BLaER1 treated with 17β-estradiol and CSF1 and Interleukin-3, amounts not matched to agents 10 nM and 100 nM (cell line): Measurements from ENCODE around the gene SPPL3.
A peak's percentile ranks its signal among the peaks of the same experiment; 100 is the strongest.

Experiments used
- H3K27ac ChIP-seq, 11 experiments: shearing (Covaris generic); formaldehyde crosslinking; 2 replicates each; pipeline ENCODE4 v1.8.1; 2022
- H3K27me3 ChIP-seq, 11 experiments: shearing (Covaris generic); formaldehyde crosslinking; 2 replicates each; pipeline ENCODE4 v1.8.1; 2022
- H3K36me3 ChIP-seq, 11 experiments: shearing (Covaris generic); formaldehyde crosslinking; 2 replicates each; pipeline ENCODE4 v1.8.1; 2022
- H3K4me1 ChIP-seq, 10 experiments: shearing (Covaris generic); formaldehyde crosslinking; 2 replicates each; pipeline ENCODE4 v1.8.1; 2022
- H3K4me2 ChIP-seq, 11 experiments: shearing (Covaris generic); formaldehyde crosslinking; 2 replicates each; pipeline ENCODE4 v1.8.1; 2022
- H3K4me3 ChIP-seq, 10 experiments: shearing (Covaris generic); formaldehyde crosslinking; 2 replicates each; pipeline ENCODE4 v1.8.1; 2022
- H3K9ac ChIP-seq, 11 experiments: shearing (Covaris generic); formaldehyde crosslinking; 2 replicates each; pipeline ENCODE4 v1.8.1; 2022
- H3K9me3 ChIP-seq, 11 experiments: shearing (Covaris generic); formaldehyde crosslinking; replicated peaks in 1 of 11; 2 replicates each; pipeline ENCODE4 v1.8.1; 2022
- H4K20me1 ChIP-seq, 11 experiments: shearing (Covaris generic); formaldehyde crosslinking; 2 replicates each; pipeline ENCODE4 v1.8.1; 2022
- Cebpa-rat ChIP-seq, 11 experiments: shearing (Covaris generic); IDR thresholded peaks; 2 replicates each; pipeline ENCODE4 v1.8.1; 2022

SPPL3 gene

GRCh38 chr12:120810021-120810420, 94.1 kb downstream of the SPPL3 start:
- TF ChIP-seq Cebpa-rat (IDR thresholded peaks at IDR 0.05): no peak

GRCh38 chr12:120804428-120804827, 99.7 kb downstream of the SPPL3 start:
- peaks cover 3 to 98% (median 15%) of the 10 kb centered on the region in 11 experiments; a peak in 12 of 22 replicates for H4K20me1 ChIP-seq
- H3K27me3 ChIP-seq: no peaks in the 10 kb centered on the region
- no peak overlapping the region for H3K27ac ChIP-seq
- H3K9me3 ChIP-seq: peaks cover 0 to 8% (median 0%) of the 10 kb centered on the region in 11 experiments; a peak in 1 of 22 replicates
- no peak overlapping the region for H3K4me3 ChIP-seq
- no peak for TF ChIP-seq Cebpa-rat (IDR thresholded peaks at IDR 0.05)
- no peak overlapping the region for H3K4me2 ChIP-seq
- H3K9ac ChIP-seq: no peak overlapping the region
- H3K4me1 ChIP-seq: peaks cover 0 to 15% (median 5%) of the 10 kb centered on the region in 10 experiments; a peak in 15 of 20 replicates
- H3K36me3 ChIP-seq: peaks cover 11 to 71% (median 30%) of the 10 kb centered on the region in 11 experiments; a peak in 20 of 22 replicates

More at GRCh38 chr12:120810021-120810420, 94.1 kb downstream of the SPPL3 start:
- Histone ChIP-seq H3K27ac (no peak overlapping the region), H3K4me1 (peaks cover 0 to 10% (median 0%) of the 10 kb centered on the region in 10 experiments; a peak in 5 of 20 replicates), H3K36me3 (peaks cover 21 to 54% (median 42%) of the 10 kb centered on the region in 11 experiments; a peak in 21 of 22 replicates), H3K27me3 (no peaks in the 10 kb centered on the region), H3K9me3 (no peaks in the 10 kb centered on the region), H3K4me3 (no peak overlapping the region), H3K9ac (no peak overlapping the region), H4K20me1 (peaks cover 0 to 99% (median 24%) of the 10 kb centered on the region in 11 experiments; a peak in 14 of 22 replicates), H3K4me2 (no peak overlapping the region)

- H3K9me3 ChIP-seq: peaks cover 11 to 25% (median 19%) of the 10 kb centered on the region in 11 experiments
- no peak overlapping the region for H3K4me3 ChIP-seq
- H3K36me3 ChIP-seq: peaks cover 12 to 69% (median 23%) of the 10 kb centered on the region in 11 experiments
- no peak overlapping the region for H3K4me2 ChIP-seq
- H3K4me1 ChIP-seq: peaks cover 0 to 24% (median 16%) of the 10 kb centered on the region in 10 experiments; a peak in 15 of 20 replicates
- no peak for TF ChIP-seq Cebpa-rat (IDR thresholded peaks at IDR 0.05)
- H3K9ac ChIP-seq: no peak overlapping the region
- H3K27me3 ChIP-seq: no peaks in the 10 kb centered on the region
- H4K20me1 ChIP-seq: peaks cover 6 to 85% (median 27%) of the 10 kb centered on the region in 11 experiments; a peak in 13 of 22 replicates
- H3K27ac ChIP-seq: no peak overlapping the region
These were observed 103.0 kb downstream of the SPPL3 start for GRCh38 chr12:120801146-120801545.

GRCh38 chr12:120800665-120801064, 103.5 kb downstream of the SPPL3 start:
- H4K20me1 ChIP-seq: peaks cover 6 to 80% (median 27%) of the 10 kb centered on the region in 11 experiments; a peak in 13 of 22 replicates
- H3K27me3 ChIP-seq: no peaks in the 10 kb centered on the region
- H3K27ac ChIP-seq: no peak overlapping the region
- no peak for TF ChIP-seq Cebpa-rat (IDR thresholded peaks at IDR 0.05)
- no peak overlapping the region for H3K4me2 ChIP-seq
- H3K9ac ChIP-seq: no peak overlapping the region
- H3K36me3 ChIP-seq: peaks cover 15 to 70% (median 24%) of the 10 kb centered on the region in 11 experiments
- no peak overlapping the region for H3K4me3 ChIP-seq
- peaks cover 16 to 30% (median 24%) of the 10 kb centered on the region in 11 experiments for H3K9me3 ChIP-seq
- peaks cover 0 to 24% (median 16%) of the 10 kb centered on the region in 10 experiments; a peak in 15 of 20 replicates for H3K4me1 ChIP-seq

- H3K36me3 ChIP-seq: peaks cover 27 to 72% (median 35%) of the 10 kb centered on the region in 11 experiments
- H3K27ac ChIP-seq: no peak overlapping the region
- H3K27me3 ChIP-seq: no peaks in the 10 kb centered on the region
- peaks cover 6 to 68% (median 27%) of the 10 kb centered on the region in 11 experiments; a peak in 13 of 22 replicates for H4K20me1 ChIP-seq
- no peak overlapping the region for H3K9ac ChIP-seq
- peaks cover 28 to 41% (median 36%) of the 10 kb centered on the region in 11 experiments for H3K9me3 ChIP-seq
- no peak overlapping the region for H3K4me3 ChIP-seq
- peak overlapping the region in 9 of 11 experiments; percentile 2 to 66 (median 52); a peak in 13 of 22 replicates for H3K4me2 ChIP-seq
- peaks cover 0 to 24% (median 16%) of the 10 kb centered on the region in 10 experiments; a peak in 15 of 20 replicates for H3K4me1 ChIP-seq
- no peak for TF ChIP-seq Cebpa-rat (IDR thresholded peaks at IDR 0.05)
These were observed 104.7 kb downstream of the SPPL3 start for GRCh38 chr12:120799243-120800045.

GRCh38 chr12:120798696-120799095, 105.5 kb downstream of the SPPL3 start:
- peak overlapping the region in 8 of 11 experiments; percentile 8 to 66 (median 52); a peak in 14 of 22 replicates for H3K4me2 ChIP-seq
- TF ChIP-seq Cebpa-rat (IDR thresholded peaks at IDR 0.05): no peak
- peaks cover 6 to 62% (median 27%) of the 10 kb centered on the region in 11 experiments; a peak in 13 of 22 replicates for H4K20me1 ChIP-seq

GRCh38 chr12:120797677-120798642, 106.2 kb downstream of the SPPL3 start:
- H3K27me3 ChIP-seq: no peaks in the 10 kb centered on the region
- no peak overlapping the region for H3K4me3 ChIP-seq
- peaks cover 6 to 62% (median 27%) of the 10 kb centered on the region in 11 experiments; a peak in 13 of 22 replicates for H4K20me1 ChIP-seq
- no peak overlapping the region for H3K27ac ChIP-seq
- peaks cover 0 to 24% (median 16%) of the 10 kb centered on the region in 10 experiments; a peak in 16 of 20 replicates for H3K4me1 ChIP-seq
- no peak overlapping the region for H3K9ac ChIP-seq
- peak overlapping the region in 7 of 11 experiments; percentile 24 to 66 (median 52); a peak in 10 of 22 replicates for H3K4me2 ChIP-seq
- peaks cover 33 to 68% (median 43%) of the 10 kb centered on the region in 11 experiments for H3K36me3 ChIP-seq
- peaks cover 40 to 51% (median 48%) of the 10 kb centered on the region in 11 experiments for H3K9me3 ChIP-seq
- no peak for TF ChIP-seq Cebpa-rat (IDR thresholded peaks at IDR 0.05)

More at GRCh38 chr12:120798696-120799095, 105.5 kb downstream of the SPPL3 start:
- Histone ChIP-seq H3K4me3 (no peak overlapping the region), H3K27me3 (no peaks in the 10 kb centered on the region), H3K27ac (no peak overlapping the region), H3K9ac (no peak overlapping the region), H3K36me3 (peaks cover 27 to 71% (median 39%) of the 10 kb centered on the region in 11 experiments), H3K9me3 (peaks cover 36 to 47% (median 41%) of the 10 kb centered on the region in 11 experiments), H3K4me1 (peaks cover 0 to 24% (median 16%) of the 10 kb centered on the region in 10 experiments; a peak in 15 of 20 replicates)
